HL-60 (cell line): ENCODE data around the gene C12orf56.

Source experiments
- DNase-seq, 2 experiments: peaks; one replicate each; pipeline ENCODE4 v3.0.0-alpha.2; 2010 to 2020; ENCODE audit warnings: low read depth in 1 of 2, low spot score in 1 of 2
- H3K27ac ChIP-seq: fragments of 250-450 bp; sonication (Bioruptor Pico); replicated peaks from 2 replicates; pipeline ENCODE4 v1.5.1; 2020; ENCODE audit warnings: mild to moderate bottlenecking, moderate library complexity
- H3K27me3 ChIP-seq: fragments of 250-450 bp; sonication (Bioruptor Pico); 2 replicates; pipeline ENCODE4 v1.5.1; 2021; ENCODE audit warnings: mild to moderate bottlenecking, moderate library complexity; ENCODE audit not compliant: insufficient read depth, poor library complexity, severe bottlenecking
- H3K4me3 ChIP-seq: replicated peaks from 2 replicates; pipeline ENCODE4 v1.5.1; 2011; ENCODE audit warnings: mild to moderate bottlenecking, control low read depth, low read length; ENCODE audit not compliant: insufficient read depth
- CTCF ChIP-seq: IDR thresholded peaks from one replicate; pipeline ENCODE4 v1.5.1; 2011; ENCODE audit warnings: low read length, control low read depth, inconsistent platforms; ENCODE audit not compliant: insufficient read depth
- GABPA ChIP-seq: IDR thresholded peaks from 2 replicates; pipeline ENCODE4 v1.6.1; 2012; ENCODE audit warnings: low read depth
- POLR2AphosphoS5 ChIP-seq: IDR thresholded peaks from 2 replicates; pipeline ENCODE4 v1.6.1; 2012; ENCODE audit warnings: low read depth
- REST ChIP-seq: IDR thresholded peaks from 2 replicates; pipeline ENCODE4 v1.6.1; 2012; ENCODE audit warnings: low read depth; ENCODE audit not compliant: insufficient replicate concordance
- SPI1 ChIP-seq: IDR thresholded peaks from 2 replicates; pipeline ENCODE4 v1.6.1; 2012; ENCODE audit warnings: low read depth, mild to moderate bottlenecking, borderline replicate concordance

The C12orf56 gene

GRCh38 chr12:64221651-64222008 lies 168.9 kb downstream of the C12orf56 start:
- H3K27ac ChIP-seq, result peak overlapping the region; percentile 84
- peak overlapping the region; percentile 95 for H3K4me3 ChIP-seq
- DNase-seq, result peak; percentile 54 to 62
- no peaks in the 10 kb centered on the region for H3K27me3 ChIP-seq
- no peak for TF ChIP-seq REST
- TF ChIP-seq GABPA, result no peak
- no peak for TF ChIP-seq CTCF
- TF ChIP-seq POLR2AphosphoS5, result no peak
- TF ChIP-seq SPI1, result no peak

GRCh38 chr12:64220046-64220445 lies 170.5 kb downstream of the C12orf56 start:
- Histone ChIP-seq H3K27ac (no peak overlapping the region), H3K27me3 (no peaks in the 10 kb centered on the region), H3K4me3 (no peak overlapping the region)
- no peak for DNase-seq
- TF ChIP-seq POLR2AphosphoS5, result no peak
- no peak for TF ChIP-seq SPI1
- no peak for TF ChIP-seq GABPA
- TF ChIP-seq CTCF, result no peak
- no peak for TF ChIP-seq REST

GRCh38 chr12:64219145-64219544 lies 171.4 kb downstream of the C12orf56 start:
- H3K27ac ChIP-seq, result no peak overlapping the region
- H3K4me3 ChIP-seq, result no peak overlapping the region
- DNase-seq, result no peak
- TF ChIP-seq CTCF (no peak), SPI1 (no peak), POLR2AphosphoS5 (no peak), GABPA (no peak), REST (no peak)
- H3K27me3 ChIP-seq, result no peaks in the 10 kb centered on the region
